Iris pigment epithelial cell (primary cell): Measurements from ENCODE around the gene DOK3.
"Not testable (repeated sequence)": the region's sequence is repeated elsewhere in the genome, so short reads cannot be mapped to it uniquely, and the experiment has no call there.

Source experiments
- DNase-seq: peaks from one replicate; pipeline ENCODE4 v3.0.0-alpha.2; 2011; ENCODE audit warnings: low read depth

DOK3 gene

DNA sequence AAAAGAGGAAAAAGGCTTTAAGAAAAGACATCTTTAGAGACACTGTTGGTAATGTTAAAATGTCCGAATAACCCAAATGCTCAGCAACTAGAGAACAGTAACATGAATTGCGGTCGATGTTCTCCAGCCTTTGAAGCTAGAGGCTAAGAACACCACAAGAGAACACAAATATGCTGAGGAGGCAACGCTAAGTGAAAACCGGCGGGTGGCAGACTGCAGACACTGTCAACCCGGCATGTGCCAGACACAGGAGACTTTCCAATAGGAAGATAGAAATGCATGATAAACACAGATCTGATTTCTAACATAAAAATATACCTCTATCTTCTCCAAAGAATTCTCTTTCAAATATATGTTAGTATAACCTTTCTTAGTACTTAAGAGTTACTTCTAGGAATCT, 25.5 kb upstream of the DOK3 start:
- no peak for DNase-seq

DNA sequence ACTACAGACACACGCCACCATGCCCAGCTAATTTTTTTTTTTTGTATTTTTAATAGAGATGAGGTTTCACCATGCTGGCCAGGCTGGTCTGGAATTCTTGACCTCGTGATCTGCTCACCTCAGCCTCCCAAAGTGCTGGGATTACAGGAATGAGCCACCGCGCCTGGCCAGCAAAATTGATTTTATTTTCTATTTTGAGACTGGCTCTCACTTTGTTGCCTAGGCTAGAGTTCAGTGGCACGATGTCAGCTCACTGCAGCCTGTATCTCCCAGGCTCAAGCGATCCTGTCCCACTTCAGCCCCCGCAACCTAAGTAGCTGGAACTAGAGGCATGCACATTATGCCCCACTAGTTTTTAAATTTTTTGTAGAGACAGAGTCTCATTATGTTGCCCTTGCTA, 24.8 kb upstream of the DOK3 start:
- DNase-seq, result not testable (repeated sequence)

DNA sequence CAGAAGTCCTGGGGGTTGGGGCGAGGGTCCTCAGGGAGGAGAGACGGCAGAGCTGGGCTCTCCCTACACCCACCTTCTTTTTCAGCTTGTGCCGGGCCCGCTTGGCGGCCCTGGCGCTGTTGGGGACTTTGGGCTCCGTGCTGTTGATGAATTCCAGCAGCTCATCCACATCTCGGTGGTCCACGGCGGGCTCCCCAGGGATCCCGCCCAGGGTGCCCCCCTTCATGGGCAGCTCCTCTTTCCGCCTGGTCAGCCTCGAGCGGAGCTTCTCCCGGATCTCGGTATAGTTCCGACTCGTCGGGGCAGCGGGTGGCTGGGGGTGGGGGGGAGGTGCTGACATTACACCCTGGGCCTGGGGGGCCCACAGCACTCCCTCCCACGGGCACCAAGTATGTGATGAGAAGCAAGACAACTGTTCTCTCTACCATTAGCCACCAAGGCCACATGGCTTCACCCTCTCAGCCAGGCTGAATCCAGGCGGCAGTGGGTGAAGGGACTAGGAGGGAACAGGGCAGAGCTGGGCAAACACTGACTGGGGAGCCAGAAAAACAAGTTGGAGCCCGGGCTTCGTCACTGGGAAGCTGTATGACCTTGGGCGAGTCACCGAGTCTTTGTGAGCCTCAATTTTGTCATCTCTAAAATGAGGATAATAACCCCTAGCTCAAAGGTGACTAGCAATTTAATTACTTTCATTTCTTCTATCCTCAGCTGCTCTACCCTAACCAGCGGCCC, 21.7 kb upstream of the DOK3 start:
- DNase-seq, result no peak

DNA sequence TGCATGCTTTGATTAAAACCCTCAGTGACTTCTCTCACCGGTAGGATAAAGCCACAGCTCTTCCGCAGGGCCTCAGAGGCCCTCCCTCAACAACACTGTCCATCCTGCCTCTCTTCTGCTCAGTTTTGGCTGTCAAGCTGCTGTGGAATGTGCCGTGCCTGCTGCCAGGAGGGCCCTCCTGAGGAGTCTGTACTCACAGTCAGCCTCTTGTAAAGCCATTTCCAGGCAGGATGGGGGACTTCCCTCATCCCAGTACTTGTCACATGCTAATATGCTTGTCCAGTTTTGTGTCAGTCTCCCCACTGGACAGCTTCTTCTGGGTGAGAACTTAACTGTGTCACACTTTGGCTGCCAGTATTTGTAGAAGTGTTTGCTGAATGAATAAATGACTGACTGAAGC, 21.0 kb upstream of the DOK3 start:
- no peak for DNase-seq

DNA sequence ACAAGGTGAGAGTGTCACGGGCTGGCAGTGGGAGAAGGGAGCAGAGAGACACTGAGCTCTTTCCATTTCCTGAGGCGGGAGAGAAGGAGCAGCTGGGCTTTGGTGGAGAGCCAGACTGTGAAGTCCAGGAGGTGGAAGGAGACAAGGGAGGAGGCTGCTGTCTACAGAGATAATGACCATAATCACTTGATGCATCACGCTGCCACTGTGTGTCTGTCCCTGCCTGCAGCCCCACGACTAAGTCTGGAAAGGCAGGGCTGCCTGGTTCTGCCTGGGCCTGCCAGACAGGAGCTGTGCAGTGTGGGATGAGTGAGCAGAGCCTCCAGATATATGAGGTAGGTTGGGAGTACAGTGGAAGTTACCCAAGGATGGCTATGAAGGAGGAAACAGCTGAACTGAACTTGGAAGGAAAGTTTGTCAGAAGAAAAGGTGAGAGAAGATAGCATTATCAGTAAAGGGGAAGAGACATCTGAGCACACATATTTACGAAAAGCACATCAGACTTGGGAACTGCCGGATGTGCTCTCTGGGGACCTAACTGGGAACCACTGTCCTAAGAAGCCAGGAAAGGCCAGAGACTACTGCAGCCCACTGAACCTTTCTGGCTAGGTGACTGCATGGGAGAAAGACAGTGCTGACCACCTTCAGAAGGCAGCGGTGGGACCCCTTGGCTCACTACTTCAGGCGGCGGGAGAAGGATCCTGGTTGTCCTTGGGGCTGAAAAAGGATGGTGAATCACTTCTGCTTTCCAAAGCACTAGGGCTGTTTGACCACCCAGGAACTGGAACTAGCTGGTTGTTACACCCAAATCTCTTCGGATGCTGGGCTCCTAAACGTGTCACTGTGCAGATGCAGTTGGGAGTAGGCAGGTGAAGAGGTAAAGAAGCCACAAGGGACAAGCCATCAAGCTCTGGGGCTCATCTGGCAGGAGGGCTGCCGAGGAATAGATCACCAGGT, 19.9 kb upstream of the DOK3 start:
- no peak for DNase-seq

DNA sequence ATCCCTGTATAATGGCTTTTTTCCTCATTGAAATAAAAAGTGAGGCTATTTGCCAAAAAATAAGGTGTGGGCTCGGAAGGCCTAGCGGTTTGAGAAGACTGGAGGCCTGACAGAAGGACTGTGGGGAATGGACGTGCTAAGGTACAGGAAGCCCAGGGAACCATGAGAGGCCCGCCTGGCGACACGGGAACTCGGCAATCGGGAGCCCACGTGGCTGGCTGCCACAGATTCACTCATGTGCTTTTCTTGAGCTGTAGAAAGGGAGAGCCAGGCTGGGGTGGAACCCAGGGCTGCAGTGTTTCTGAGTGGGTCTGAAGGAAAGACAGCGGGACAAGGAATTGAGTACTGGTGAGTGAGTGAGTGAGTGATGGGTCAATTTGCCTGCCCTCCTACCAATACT, 19.0 kb upstream of the DOK3 start:
- no peak for DNase-seq

DNA sequence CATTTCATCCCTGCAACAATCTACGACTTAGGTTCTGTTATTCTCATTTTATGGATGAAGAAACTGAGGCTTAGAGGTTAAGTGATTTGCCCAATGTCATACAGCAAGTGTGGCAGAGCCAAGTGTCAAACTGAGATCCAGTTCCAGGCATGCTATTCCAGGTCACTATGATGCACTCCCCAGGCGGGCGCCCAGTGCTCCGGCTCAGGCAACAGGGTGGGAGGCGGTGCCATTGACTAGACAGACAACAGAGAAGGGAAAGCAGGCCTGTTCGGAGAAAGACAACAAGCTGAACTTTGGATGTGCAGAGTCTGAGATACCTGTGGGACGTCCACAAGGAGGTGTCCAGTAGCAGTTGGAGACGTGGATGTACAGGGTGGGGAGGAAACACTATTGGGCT, 18.0 kb upstream of the DOK3 start:
- DNase-seq, result no peak

DNA sequence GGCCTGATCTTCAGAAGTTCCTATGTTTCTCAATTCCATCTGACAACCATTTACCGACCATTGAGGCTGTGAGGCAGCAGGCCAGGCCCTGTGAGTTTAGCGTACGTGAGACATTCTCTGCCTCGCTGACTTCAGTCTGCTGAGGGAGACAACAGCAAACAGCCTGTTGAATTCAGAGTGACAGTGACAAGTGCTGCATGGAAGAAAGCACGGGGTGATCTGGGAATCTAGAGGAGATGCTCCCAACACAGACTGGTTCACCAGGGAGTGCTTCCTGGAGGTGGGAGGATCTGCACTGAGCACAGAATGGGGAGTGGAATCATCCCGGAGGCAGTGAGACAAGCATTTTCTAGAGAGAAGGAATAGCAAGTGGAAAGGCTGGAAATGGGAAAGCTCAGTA, 17.2 kb upstream of the DOK3 start:
- DNase-seq, result no peak

DNA sequence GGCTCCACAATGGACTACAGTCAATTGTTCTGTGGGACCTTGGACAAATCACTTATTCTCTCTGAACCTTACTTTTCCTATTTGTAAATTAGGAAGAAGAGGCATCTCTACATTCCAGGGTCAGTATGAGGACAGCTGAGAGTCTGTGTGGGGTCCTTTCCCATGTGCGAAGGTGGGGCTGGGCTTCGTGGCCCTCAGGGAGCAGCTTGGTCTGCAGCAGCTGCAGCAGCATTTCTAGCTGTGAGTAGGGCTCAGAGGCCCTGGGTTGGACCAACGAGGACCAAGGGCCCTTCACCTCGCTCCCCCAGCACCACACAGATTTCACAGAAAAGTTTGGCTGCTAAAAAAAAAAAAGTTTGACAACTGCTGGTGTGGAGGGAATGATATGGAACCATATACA, 16.6 kb upstream of the DOK3 start:
- no peak for DNase-seq

DNA sequence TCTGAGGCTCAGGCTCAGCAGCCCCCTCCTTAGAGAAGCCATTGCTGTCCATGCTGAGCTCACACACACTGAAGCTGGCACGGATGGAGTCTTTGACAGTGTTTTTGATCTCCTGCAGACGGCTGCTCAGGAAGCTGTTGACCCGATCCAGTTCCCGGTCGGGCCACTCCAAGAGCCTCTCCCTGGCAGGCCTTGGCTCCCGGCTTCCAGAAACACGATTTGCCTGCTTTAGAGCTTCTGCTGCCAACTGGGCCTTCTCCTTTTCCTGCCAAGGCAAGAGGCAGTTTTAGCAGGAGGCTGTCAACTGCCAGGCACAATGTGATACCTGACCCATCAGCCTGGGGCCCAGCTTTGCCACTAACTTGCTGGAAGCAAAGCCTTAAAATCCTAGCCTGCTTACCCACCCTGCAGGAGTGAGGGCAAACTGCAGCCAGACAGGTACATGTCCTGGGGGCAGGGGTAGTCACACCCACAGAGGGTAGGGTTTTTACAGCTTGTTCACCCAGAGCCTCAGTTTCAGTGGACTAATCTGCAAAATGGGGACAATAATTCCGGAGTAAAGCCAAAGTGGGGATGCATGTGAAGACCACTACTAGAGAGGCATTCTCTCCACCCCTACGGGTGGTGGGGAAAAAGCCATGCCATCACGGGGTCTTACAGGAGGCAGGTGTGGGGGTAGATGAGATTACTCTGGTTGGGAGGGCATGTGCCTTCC, 15.5 kb upstream of the DOK3 start:
- no peak for DNase-seq

DNA sequence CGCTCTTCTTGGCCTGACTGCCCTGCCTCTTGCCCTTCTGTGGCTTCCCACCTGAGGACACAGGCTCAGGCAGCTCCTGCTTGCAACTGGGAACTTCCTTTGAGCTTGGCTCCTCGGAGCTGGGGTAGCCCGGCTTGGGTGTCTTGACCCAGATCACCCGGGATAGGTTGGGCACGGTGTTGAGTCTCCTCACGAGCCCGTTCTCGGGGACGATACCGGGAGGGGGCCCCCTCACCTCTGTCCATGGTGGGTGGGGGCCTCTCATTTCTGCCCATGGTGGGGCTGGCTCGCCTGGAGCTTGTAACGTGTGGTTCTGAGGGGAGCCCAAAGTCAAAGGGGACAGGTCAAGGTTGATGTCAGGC, 14.9 kb upstream of the DOK3 start:
- no peak for DNase-seq

DNA sequence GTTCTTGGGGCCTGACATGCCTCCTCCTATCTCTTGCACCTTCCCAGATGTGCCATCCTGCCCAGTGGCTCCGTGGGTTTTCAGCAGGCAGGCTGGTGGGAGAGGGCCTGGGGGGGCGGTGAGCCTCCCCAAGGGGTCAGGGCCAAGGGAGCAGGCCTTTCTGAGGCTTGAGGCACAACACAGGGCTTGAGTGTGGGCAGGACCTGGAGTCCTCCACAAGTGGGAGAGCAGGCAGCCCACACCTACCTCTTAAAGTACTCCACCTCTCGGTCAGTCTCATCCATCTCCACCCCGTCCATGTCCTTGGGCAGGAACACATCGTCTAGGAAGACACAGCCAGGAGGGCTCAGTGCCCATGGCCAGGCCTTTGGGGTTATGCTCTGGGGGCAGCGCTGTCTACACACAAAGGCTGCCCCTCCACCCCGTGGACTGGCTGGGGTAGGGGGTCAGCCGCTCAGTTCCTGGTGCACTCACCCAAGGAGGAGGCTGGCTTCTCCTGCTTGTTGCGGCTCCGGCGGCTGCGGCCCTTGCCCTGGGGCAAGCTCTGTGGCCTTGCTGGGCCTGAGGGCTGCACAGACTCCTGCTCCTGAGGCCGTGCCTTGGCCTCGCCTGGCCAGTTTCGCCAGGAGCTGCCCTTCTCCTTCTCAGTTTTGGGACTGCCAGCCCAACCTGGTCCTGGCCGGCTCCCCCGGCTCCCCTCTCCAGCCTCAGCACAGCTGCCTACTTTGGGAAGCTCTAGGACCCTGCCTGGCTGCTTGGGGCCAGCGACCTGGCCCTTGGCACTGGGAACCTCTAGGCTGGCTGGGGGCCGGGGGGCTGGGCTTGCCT, 14.3 kb upstream of the DOK3 start:
- DNase-seq, result no peak

DNA sequence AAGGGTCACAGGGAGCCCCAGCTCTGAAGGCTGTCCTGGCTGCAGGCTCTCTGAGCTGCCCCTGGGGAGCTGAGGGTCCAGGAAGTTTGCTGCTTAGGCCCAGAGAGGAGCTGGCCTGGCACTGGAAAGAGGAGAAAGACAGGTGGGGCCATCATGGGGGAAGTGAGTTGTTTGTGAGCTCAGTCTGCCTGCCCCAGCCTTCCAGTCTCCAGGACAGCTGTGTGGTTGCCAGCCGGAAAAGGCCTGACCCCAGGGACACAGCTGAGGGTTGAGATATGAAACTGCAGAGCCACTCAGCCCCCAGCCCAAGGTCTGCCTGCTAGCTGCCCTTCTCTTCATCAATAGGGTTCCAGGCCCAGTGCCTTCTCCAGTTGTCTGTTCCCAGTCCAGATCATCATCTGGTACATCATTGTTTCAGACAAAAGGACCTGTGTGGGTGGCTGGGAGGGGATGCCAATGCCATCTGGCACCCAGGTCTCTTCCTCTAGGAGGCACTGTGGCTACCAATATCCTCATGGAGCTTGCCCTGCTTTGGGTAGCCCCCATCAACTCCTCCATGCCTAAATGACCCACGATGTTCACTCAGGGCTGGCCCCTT, 11.4 kb upstream of the DOK3 start:
- DNase-seq, result no peak

DNA sequence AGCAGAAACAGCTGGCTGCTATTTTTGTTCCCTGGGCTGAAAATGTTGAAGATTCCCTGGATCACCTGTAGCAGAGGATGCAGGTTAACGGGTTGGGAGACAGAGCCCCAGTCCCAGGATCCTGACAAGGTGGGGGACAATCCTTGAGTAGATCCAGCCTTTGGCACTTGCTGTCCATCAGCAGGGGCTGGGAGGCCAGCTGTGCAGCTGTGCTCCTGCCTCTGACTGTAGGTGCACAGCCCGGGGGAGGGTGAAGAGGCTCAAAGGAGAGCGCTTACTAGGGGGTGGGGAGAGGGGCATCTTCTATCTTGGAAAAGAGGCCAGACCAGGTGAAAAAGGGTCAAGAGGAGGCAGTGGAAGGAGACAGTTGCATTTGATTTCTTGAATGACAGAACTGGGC, 10.6 kb upstream of the DOK3 start:
- no peak for DNase-seq

DNA sequence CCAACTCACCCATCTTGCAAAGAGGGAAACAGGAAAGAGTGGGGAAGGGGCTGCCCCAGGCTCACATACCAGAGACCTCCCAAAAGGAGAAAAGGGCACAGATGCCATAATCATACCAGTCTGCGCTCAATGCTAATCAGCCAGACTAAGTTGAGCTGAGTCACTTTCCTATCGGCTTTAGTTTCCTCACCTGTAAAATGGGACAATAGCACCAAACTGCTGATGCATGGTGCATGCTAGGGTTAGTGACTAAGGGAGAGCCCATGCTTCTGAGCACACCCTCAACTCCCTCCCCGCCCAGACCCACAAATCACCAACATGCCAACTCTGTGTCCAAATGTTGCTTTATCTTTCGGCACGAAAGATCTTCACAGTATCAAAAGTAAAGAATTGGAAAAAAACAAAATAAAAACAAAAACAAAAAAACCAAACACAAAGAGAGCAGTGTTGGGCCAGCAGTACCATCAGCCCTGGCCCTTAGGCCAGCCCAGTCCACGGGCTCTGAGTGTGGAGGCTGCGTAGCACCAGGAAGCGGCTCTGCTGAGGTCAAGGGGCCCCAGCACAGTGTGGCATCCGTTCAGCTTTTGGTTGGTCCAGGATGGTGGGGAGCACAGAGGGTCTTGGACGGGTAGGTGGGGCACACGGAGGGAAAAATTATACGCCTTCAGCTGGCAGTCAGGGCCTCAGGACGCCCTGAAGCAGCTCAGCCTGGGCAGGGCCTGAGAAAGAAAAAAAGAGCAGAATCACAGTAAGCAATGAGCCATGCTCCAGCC, 10.0 kb upstream of the DOK3 start:
- DNase-seq, result no peak

DNA sequence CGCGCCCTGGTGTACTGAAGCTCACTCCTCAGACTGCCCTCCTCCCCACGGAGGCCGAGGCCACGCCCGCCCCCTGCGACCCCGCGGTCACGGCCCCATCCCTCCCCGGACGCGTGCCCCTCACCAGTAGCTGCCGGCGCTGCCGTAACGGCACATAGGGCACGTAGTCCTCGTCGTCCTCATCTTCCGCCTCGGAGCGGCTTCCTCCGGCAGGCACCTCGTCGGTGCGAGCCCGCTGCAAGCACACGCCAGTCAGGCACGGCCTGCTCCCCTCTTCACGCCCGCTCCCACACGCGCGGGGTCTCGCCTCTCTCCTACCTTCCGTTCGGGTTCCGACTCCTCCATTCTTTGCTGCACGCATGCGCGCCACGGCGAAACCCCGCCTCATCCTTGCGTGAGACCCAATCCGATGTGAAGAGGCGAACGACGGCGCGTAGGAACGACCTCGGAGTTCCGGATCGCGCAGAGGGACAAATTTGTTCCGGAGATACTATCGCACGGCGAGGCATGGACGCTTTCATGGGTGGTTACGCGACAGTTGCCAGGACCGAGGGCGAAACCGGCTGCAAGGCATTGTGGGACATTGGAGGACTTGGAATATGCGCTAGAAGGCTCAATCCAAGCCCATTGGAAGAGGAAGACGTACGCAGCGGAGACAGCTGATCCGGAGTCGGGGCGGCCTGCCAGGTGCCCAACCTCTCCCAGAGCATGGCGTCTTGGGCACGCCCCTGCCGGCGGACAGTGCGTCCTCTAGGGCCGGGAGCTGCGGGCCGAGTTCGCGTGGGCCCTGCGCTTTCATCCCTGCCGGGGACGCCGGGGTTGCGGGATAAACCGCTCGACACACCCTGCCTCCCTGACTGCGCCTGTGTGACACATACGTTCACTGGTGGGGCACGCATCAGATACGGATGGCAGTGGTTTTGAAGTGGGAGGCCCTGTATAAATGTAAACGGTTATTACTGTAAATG, 7.3 kb upstream of the DOK3 start, which contains the start of gene DDX41:
TSS of gene DDX41 (minus strand) at position 361 of the 968 bp plus-strand sequence. CDS start at position 345, 16 bp downstream.
- DNase-seq, result peak; percentile 99

DNA sequence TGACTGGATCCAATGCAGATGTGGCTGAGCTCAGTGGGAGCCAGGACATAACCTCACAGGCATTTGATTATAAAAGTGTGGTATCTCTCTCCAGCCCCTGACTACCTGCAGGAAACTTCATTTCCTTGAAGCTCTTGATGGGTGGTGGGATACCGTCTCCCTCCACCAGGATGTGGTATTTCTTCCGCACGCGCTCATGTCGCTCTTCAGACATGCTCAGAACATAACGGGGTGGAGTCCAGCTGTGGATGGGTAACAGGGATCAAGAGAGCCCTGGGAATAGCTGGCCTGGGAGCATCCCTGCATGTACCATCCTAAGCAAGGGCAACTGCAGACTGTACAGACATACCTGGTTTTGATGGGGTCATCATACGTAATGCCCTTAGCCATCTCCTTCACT, 6.0 kb upstream of the DOK3 start:
- DNase-seq, result no peak

DNA sequence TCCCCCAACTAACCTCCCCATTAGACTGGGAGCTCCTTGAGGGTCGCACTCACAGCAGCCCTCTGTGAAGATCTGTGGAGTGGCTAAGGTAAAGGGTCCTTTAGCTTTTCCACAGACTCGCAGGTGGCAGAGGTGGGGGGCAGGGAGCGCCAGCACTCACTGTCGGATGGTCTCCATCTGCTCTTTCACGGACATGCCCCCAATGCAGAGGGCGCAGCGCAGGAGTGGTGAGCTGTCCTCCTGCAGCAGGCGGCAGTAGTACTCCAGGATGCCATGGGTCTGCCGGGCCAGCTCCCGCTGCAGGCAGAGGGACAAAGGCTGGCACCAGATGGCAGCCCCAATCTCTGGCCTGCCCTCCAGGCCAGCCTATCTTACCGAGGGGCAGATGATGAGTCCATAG, 4.9 kb upstream of the DOK3 start:
- DNase-seq, result no peak

DNA sequence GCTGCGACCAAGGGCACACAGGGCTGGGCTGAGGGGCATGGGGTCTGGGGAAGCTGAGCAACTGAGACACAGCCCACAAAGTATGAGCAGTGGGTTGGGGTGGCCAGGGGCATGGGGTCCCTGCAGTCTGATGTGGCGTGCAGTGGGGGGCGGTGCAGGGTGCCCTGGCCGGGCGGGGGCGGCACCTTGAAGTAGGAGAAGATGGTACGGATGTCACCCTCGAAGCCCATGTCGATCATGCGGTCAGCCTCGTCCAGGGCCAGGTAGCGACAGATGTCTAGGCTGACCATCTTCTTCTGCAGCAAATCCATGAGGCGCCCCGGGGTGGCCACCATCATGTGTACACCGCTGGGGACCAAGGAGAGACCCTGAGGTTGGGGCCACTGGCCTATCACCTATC, 3.9 kb upstream of the DOK3 start:
- no peak for DNase-seq
